MM.1S (cell line): Measurements from ENCODE around the gene MYO1E.

Experiments used
- CTCF ChIP-seq: fragments of 300-600 bp; sonication (generic); IDR thresholded peaks from 2 replicates; pipeline ENCODE4 v1.5.1; 2016; ENCODE audit warnings: antibody characterized with exemption, low read length, mixed read lengths
- EZH2 ChIP-seq: fragments of 300-600 bp; sonication (generic); optimal IDR thresholded peaks from 2 replicates; pipeline ENCODE3; 2017; ENCODE audit warnings: low read depth, mild to moderate bottlenecking, antibody characterized with exemption, low read length, mixed read lengths
- EZH2phosphoT487 ChIP-seq: fragments of 300-600 bp; sonication (generic); IDR thresholded peaks from 2 replicates; pipeline ENCODE4 v1.6.1; 2018; ENCODE audit warnings: antibody characterized with exemption, low read length

DNA sequence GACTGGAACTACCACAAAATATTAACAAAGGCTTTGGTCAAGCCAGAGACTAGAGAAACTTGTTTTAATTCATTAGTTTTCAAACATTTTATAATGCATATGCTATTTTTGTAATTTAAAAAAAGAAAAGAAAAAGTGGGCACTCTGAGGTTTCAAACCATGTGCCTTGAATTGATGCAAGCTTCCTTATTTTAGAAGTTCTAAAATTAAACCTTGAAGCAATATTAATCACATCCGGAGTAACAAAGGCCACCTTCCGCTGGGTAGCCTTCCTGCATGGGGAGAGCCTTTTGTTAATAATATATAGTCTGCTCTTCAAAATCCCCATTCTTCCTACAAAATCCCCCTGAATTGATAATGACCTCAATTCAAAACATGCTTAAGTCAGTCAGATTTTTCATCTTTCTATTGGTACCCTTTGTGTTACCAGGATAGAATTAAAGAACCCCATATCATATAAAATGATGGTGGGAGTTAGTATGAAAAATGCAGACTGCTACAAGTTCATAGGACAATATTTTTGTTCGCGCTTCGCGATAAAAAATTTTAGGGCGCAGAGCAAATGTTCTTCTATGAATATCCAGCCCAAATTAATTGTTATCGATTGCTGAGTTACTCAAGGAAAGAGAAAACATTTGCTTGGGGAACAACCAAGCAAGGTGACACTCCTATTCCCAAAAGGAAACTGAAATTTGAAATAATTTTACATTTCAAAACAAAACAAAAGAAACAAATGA is 135.4 kb downstream of the MYO1E start:
- TF ChIP-seq CTCF (no peak), EZH2 (no peak), EZH2phosphoT487 (no peak)
